HepG2 (cell line): Measurements from ENCODE around the gene MBLAC1. TPM values are rescaled to one million over a fixed set of nuclear protein-coding genes. Genes with fewer than 3 reads are reported as not detected.

Experiments
- BRD4 ChIP-seq: sonication (generic); formaldehyde crosslinking; IDR thresholded peaks from 2 replicates; pipeline ENCODE4 v1.4.0; 2020; ENCODE audit warnings: missing genetic modification reagents
- HIVEP1 ChIP-seq: sonication (generic); formaldehyde crosslinking; IDR thresholded peaks from 2 replicates; pipeline ENCODE4 v1.4.0; 2020; ENCODE audit warnings: mild to moderate bottlenecking, missing genetic modification reagents
- IRF2 ChIP-seq: IDR thresholded peaks from 2 replicates; pipeline ENCODE4 v1.6.1; 2018; ENCODE audit warnings: missing genetic modification reagents, missing compliant biosample characterization
- MEIS2 ChIP-seq: sonication (generic); formaldehyde crosslinking; IDR thresholded peaks from 2 replicates; pipeline ENCODE4 v1.9.0; 2021; ENCODE audit warnings: mild to moderate bottlenecking, missing genetic modification reagents
- NR2C2 ChIP-seq: sonication (generic); formaldehyde crosslinking; IDR thresholded peaks from 2 replicates; pipeline ENCODE4 v1.4.0; 2020; ENCODE audit warnings: missing genetic modification reagents, mild to moderate bottlenecking, moderate library complexity, borderline replicate concordance
- ONECUT2 ChIP-seq: sonication (generic); formaldehyde crosslinking; IDR thresholded peaks from 2 replicates; pipeline ENCODE4 v1.4.0; 2020; ENCODE audit warnings: missing genetic modification reagents
- SIN3B ChIP-seq: fragments of 150-350 bp; IDR thresholded peaks from 2 replicates; pipeline ENCODE4 v1.6.1; 2014; ENCODE audit warnings: low read length
- SNAPC2 ChIP-seq: sonication (generic); formaldehyde crosslinking; IDR thresholded peaks from 2 replicates; pipeline ENCODE4 v1.8.1; 2022; ENCODE audit warnings: mild to moderate bottlenecking, missing genetic modification reagents
- SP5 ChIP-seq: IDR thresholded peaks from 2 replicates; pipeline ENCODE4 v1.6.1; 2016; ENCODE audit warnings: low read depth, borderline replicate concordance
- SPEN ChIP-seq: sonication (generic); formaldehyde crosslinking; IDR thresholded peaks from 2 replicates; pipeline ENCODE4 v1.5.1; 2020; ENCODE audit warnings: low read depth, mild to moderate bottlenecking, missing genetic modification reagents
- SYNCRIP ChIP-seq: fragments of 200-400 bp; formaldehyde crosslinking; IDR thresholded peaks from 2 replicates; pipeline ENCODE4 v1.6.1; 2018; ENCODE audit warnings: mild to moderate bottlenecking, low read depth, low read length; ENCODE audit not compliant: insufficient read depth
- ZBTB33 ChIP-seq: sonication (generic); formaldehyde crosslinking; IDR thresholded peaks from 2 replicates; pipeline ENCODE4 v1.4.0; 2020; ENCODE audit warnings: missing genetic modification reagents
- ZFP1 ChIP-seq: IDR thresholded peaks from 2 replicates; pipeline ENCODE4 v1.6.1; 2016
- ZNF138 ChIP-seq: sonication (generic); formaldehyde crosslinking; IDR thresholded peaks from 2 replicates; pipeline ENCODE4 v1.5.0; 2020; ENCODE audit warnings: mild to moderate bottlenecking, low read depth, missing genetic modification reagents
- ZNF382 ChIP-seq: sonication (generic); formaldehyde crosslinking; IDR thresholded peaks from 2 replicates; pipeline ENCODE4 v1.5.0; 2020; ENCODE audit warnings: missing genetic modification reagents, mild to moderate bottlenecking, borderline replicate concordance
- ZNF546 ChIP-seq: sonication (generic); formaldehyde crosslinking; conservative IDR thresholded peaks from 2 replicates; pipeline ENCODE4 v1.8.1; 2023; ENCODE audit warnings: mild to moderate bottlenecking, missing genetic modification reagents
- ZNF558 ChIP-seq: sonication (generic); formaldehyde crosslinking; IDR thresholded peaks from 2 replicates; pipeline ENCODE4 v1.9.0; 2022; ENCODE audit warnings: mild to moderate bottlenecking, missing genetic modification reagents, borderline replicate concordance
- ZNF644 ChIP-seq: IDR thresholded peaks from 2 replicates; pipeline ENCODE4 v1.6.1; 2016; ENCODE audit warnings: low read depth
- ZNF678 ChIP-seq: sonication (generic); formaldehyde crosslinking; IDR thresholded peaks from 2 replicates; pipeline ENCODE4 v1.4.0; 2020; ENCODE audit warnings: mild to moderate bottlenecking, missing genetic modification reagents
- ZNF704 ChIP-seq: sonication (generic); formaldehyde crosslinking; IDR thresholded peaks from 2 replicates; pipeline ENCODE4 v1.8.1; 2023; ENCODE audit warnings: mild to moderate bottlenecking, inconsistent platforms, moderate library complexity, missing genetic modification reagents, borderline replicate concordance
- ZNF776 ChIP-seq: sonication (generic); formaldehyde crosslinking; IDR thresholded peaks from 2 replicates; pipeline ENCODE4 v1.4.0; 2020; ENCODE audit warnings: mild to moderate bottlenecking, missing genetic modification reagents
- ZNF780A ChIP-seq: sonication (generic); formaldehyde crosslinking; IDR thresholded peaks from 2 replicates; pipeline ENCODE4 v1.8.0; 2022; ENCODE audit warnings: mild to moderate bottlenecking, missing genetic modification reagents, moderate library complexity
- polyA plus RNA-seq, 8 experiments: library from polyadenylated mRNA; depleted of rRNA in 3 of 8; stranded (reverse) in 7 of 8; unstranded in 1 of 8; fragments of >200 nt; fragmentation: Illumina TruSeq in 4 of 8; extraction: Trizol in 4 of 8; gene quantifications; 2 replicates each; pipeline versions ENCODE4 v1.2.1 to v1.2.3, GENCODE V29; 2011 to 2016; ENCODE audit warnings: low read depth in 4 of 8, missing spikeins in 1 of 8, mixed read lengths in 1 of 8; ENCODE audit not compliant: insufficient read depth in 1 of 8
- total RNA-seq, 5 experiments: library from RNA; depleted of rRNA; stranded (reverse); fragments of >200 nt; fragmentation: Illumina TruSeq; extraction: Trizol; gene quantifications; 2 replicates each; pipeline ENCODE4 v1.2.3, GENCODE V29; 2016; ENCODE audit warnings: low read depth in 1 of 5
- TF ChIP-seq, protein P1 (sequence below): sonication (generic); formaldehyde crosslinking; IDR thresholded peaks from 2 replicates; pipeline ENCODE4 v1.8.0; 2022; ENCODE audit warnings: missing genetic modification reagents, low read depth, mild to moderate bottlenecking, borderline replicate concordance
- TF ChIP-seq, protein P2 (sequence below): IDR thresholded peaks from 2 replicates; pipeline ENCODE4 v1.6.1; 2012; ENCODE audit warnings: low read depth, low read length, improper control_type of control experiment

Gene MBLAC1
- total and polyA plus RNA-seq, 2 of the 13 experiments (the other 11 are each of a cell fraction or from before 2014, with no cell fraction given), result 0.79 to 2.1 TPM

DNA sequence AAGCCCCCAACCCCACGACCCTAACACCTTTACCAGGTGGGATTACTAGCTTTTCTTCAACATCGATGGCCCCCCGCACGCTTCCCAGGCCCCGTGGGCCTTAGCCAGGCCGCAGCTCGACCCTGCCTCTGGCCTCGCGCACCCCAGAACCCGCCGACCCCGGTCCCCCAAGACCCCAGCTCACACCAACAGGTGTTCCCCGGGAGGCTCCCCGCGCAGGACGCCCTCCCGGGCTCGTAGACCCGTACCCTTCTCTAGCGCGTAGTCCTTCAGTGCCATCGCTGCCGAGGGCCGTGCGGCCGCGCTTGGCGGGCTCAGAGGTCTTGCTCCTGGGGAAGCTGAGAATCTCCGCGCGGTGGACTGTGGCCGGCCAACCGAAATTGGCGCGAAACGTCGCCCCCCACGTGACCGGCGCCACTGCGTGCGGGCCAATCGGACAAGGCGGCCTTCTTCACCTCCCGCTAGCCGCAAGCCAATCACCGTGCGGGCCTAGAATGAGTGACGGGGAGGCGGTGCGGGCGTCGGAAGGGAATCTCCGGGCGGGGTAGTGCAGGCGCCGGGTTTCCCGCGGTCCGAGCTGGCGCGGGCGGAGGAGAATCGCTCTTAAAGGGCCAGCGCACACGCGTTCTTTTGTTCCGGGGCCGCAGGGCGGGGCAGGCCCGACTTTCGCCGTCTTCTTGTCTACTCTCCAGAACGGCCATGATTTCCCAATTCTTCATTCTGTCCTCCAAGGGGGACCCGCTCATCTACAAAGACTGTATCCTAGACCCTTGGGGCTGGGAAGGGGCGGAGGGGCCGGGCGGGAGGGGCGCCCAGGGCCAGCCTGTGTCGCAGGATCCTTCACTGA, 25.5 kb upstream of the MBLAC1 start, which contains the start of the genes AP4M1 and MCM7 (continued):
- TF ChIP-seq, protein P1, sequence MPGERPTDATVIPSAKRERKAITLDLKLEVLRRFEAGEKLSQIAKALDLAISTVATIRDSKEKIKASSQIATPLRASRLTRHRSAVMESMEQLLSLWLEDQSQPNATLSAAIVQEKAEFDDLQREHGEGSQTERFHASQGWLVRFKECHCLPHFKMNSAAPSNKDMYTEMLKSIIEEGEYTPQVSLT (CRISPR knock-in tag), result no peak
- TF ChIP-seq IRF2 (CRISPR knock-in tag) (no peak), MEIS2 (CRISPR knock-in tag) (peak; percentile 30; the same call in 1 of the 2 replicates), ZNF558 (CRISPR knock-in tag) (no peak; the same call in 1 of the 2 replicates), SP5 (CRISPR knock-in tag) (peak; percentile 24; the same call in 1 of the 2 replicates), SYNCRIP (no peak), ZBTB33 (CRISPR knock-in tag) (no peak), ZFP1 (CRISPR knock-in tag) (no peak), NR2C2 (CRISPR knock-in tag) (no peak; the same call in 1 of the 2 replicates), ZNF776 (CRISPR knock-in tag) (peak; percentile 53; the same call in 1 of the 2 replicates), SPEN (CRISPR knock-in tag) (peak; percentile 81), ZNF138 (0 out of 2 replicates have a peak, but pooled peaks have one; percentile 69), SNAPC2 (CRISPR knock-in tag) (peak; percentile 86), HIVEP1 (peak; percentile 96), ZNF678 (CRISPR knock-in tag) (no peak), ZNF704 (CRISPR knock-in tag) (no peak; the same call in 1 of the 2 replicates), ZNF780A (CRISPR knock-in tag) (peak; percentile 59; the same call in 1 of the 2 replicates), ZNF546 (CRISPR knock-in tag) (no peak; the same call in 1 of the 2 replicates), ZNF644 (CRISPR knock-in tag) (no peak), BRD4 (CRISPR knock-in tag) (no peak; the same call in 1 of the 2 replicates), ONECUT2 (CRISPR knock-in tag) (no peak), ZNF382 (CRISPR knock-in tag) (no peak), SIN3B (peak; percentile 92)
- TF ChIP-seq, protein P2, sequence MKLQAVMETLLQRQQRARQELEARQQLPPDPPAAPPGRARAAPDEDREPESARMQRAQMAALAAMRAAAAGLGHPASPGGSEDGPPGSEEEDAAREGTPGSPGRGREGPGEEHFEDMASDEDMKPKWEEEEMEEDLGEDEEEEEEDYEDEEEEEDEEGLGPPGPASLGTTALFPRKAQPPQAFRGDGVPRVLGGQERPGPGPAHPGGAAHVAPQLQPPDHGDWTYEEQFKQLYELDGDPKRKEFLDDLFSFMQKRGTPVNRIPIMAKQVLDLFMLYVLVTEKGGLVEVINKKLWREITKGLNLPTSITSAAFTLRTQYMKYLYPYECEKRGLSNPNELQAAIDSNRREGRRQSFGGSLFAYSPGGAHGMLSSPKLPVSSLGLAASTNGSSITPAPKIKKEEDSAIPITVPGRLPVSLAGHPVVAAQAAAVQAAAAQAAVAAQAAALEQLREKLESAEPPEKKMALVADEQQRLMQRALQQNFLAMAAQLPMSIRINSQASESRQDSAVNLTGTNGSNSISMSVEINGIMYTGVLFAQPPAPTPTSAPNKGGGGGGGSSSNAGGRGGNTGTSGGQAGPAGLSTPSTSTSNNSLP, result no peak
